GM23248 (cell line): Measurements from ENCODE around the gene FUBP1.

Source experiments
- EZH2 ChIP-seq: fragments of 200-600 bp; sonication (generic); IDR thresholded peaks from 2 replicates; pipeline ENCODE4 v1.6.1; 2018; ENCODE audit warnings: antibody characterized with exemption, mild to moderate bottlenecking; ENCODE audit not compliant: insufficient read depth, poor library complexity, severe bottlenecking
- EZH2phosphoT487 ChIP-seq: fragments of 200-600 bp; sonication (generic); IDR thresholded peaks from 2 replicates; pipeline ENCODE4 v1.6.1; 2018; ENCODE audit warnings: antibody characterized with exemption, moderate library complexity, mild to moderate bottlenecking, low read depth; ENCODE audit not compliant: insufficient read depth

DNA sequence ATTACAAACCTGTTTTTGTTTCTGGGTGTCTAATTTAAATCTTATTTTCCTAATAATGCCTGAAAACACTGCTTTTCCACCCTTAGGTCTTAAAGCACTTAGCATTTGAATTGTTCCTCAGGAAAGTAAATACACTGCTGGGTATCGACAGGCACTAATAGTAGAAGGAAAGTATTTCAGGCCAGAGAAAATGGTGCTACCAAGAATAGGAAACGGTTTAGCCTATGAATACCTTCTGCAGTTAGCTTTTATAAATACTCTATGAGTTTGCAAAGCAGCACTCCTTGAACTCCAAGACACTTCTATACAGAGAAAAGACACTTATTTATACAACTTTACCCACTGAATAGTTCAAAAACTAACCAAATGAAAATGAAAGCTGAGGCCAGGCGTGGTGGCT is 6.8 kb downstream of the FUBP1 start:
- TF ChIP-seq EZH2 = no peak
- no peak for TF ChIP-seq EZH2phosphoT487
